H1 (cell line): ENCODE results near the gene KIF26B. TPM values are rescaled to one million over a fixed set of nuclear protein-coding genes. Genes with fewer than 3 reads are reported as not detected.

Source experiments
- CTCF ChIA-PET: fragments of 300-600 bp; sonication (Branson Sonifier 250); formaldehyde crosslinking; loops from one replicate; lab custom pipeline; 2021; ENCODE audit not compliant: partially characterized antibody; lab: Charles Lee
- POLR2A ChIA-PET: fragments of 300-600 bp; sonication (Branson Sonifier 250); formaldehyde crosslinking; loops from one replicate; lab custom pipeline; 2021; ENCODE audit warnings: inconsistent platforms; ENCODE audit not compliant: partially characterized antibody; lab: Charles Lee
- DNase-seq, 2 experiments: peaks; one replicate each; pipeline versions ENCODE4 v3.0.0 to v3.0.0-alpha.2; 2010 to 2022; ENCODE audit warnings: low spot score in 2 of 2, low read depth in 1 of 2, mixed read lengths in 1 of 2
- FAIRE-seq: peaks from 2 replicates; lab custom pipeline; 2011; peaks lifted over from hg19 to GRCh38; lab: Jason Lieb, UNC
- H2AFZ ChIP-seq: 2 replicates; pipeline ENCODE4 v1.8.1; 2012; ENCODE audit warnings: low read length, inconsistent platforms
- H2AK5ac ChIP-seq: 2 replicates; pipeline ENCODE4 v1.6.1; 2013; ENCODE audit warnings: low read depth, low read length
- H2BK120ac ChIP-seq: replicated peaks from 2 replicates; pipeline ENCODE3; 2013; ENCODE audit warnings: low read depth, low read length, inconsistent platforms
- H2BK12ac ChIP-seq: 2 replicates; pipeline ENCODE4 v1.6.1; 2013; ENCODE audit warnings: low read depth, low read length
- H2BK15ac ChIP-seq: 2 replicates; pipeline ENCODE4 v1.6.1; 2013; ENCODE audit warnings: low read length
- H2BK20ac ChIP-seq: 2 replicates; pipeline ENCODE4 v1.6.1; 2013; ENCODE audit warnings: low read length
- H2BK5ac ChIP-seq: 2 replicates; pipeline ENCODE4 v1.6.1; 2013; ENCODE audit warnings: low read depth, low read length
- H3K14ac ChIP-seq: 2 replicates; pipeline ENCODE4 v1.6.1; 2013; ENCODE audit warnings: inconsistent platforms; ENCODE audit not compliant: insufficient read length
- H3K18ac ChIP-seq: 2 replicates; pipeline ENCODE4 v1.6.1; 2013; ENCODE audit warnings: low read length; ENCODE audit errors: extremely low read depth
- H3K23ac ChIP-seq: 2 replicates; pipeline ENCODE4 v1.6.1; 2013; ENCODE audit warnings: inconsistent platforms; ENCODE audit not compliant: insufficient read length
- H3K23me2 ChIP-seq: 2 replicates; pipeline ENCODE4 v1.6.1; 2013; ENCODE audit warnings: low read depth, low read length
- H3K27ac ChIP-seq: 2 replicates; pipeline ENCODE4 v1.6.1; 2011; ENCODE audit warnings: low read depth, low read length, inconsistent platforms
- H3K27me3 ChIP-seq, 4 experiments: replicated peaks in 1 of 4; 1 replicate in 1 of 4; 2 replicates in 3 of 4; pipeline versions ENCODE4 v1.6.1 to v1.8.1; 2011 to 2013; ENCODE audit warnings: low read length in 3 of 4, mild to moderate bottlenecking in 3 of 4, inconsistent platforms in 2 of 4, mixed read lengths in 2 of 4, moderate library complexity in 1 of 4; ENCODE audit not compliant: control insufficient read depth in 3 of 4, insufficient read depth in 3 of 4; ENCODE audit errors: extremely low read depth in 1 of 4
- H3K36me3 ChIP-seq, 4 experiments: 2 replicates each; pipeline versions ENCODE4 v1.6.1 to v1.8.1; 2011 to 2013; ENCODE audit warnings: mild to moderate bottlenecking in 4 of 4, low read length in 3 of 4, moderate library complexity in 2 of 4, control low read depth in 1 of 4, inconsistent platforms in 1 of 4; ENCODE audit not compliant: insufficient read depth in 4 of 4, control insufficient read depth in 2 of 4
- H3K4ac ChIP-seq: replicated peaks from 2 replicates; pipeline ENCODE3; 2013; ENCODE audit warnings: low read length, low read depth, mixed read lengths, inconsistent platforms; ENCODE audit not compliant: insufficient read length
- H3K4me1 ChIP-seq, 4 experiments: replicated peaks in 1 of 4; 1 replicate in 1 of 4; 2 replicates in 3 of 4; pipeline versions ENCODE4 v1.6.1 to v1.8.1; 2011 to 2013; ENCODE audit warnings: low read length in 3 of 4, inconsistent platforms in 2 of 4, mixed read lengths in 1 of 4; ENCODE audit not compliant: insufficient read depth in 4 of 4, control insufficient read depth in 3 of 4
- H3K4me2 ChIP-seq, 2 experiments: 2 replicates each; pipeline versions ENCODE4 v1.6.1 to v1.8.1; 2011 to 2013; ENCODE audit warnings: low read depth in 2 of 2, low read length in 2 of 2, control low read depth in 1 of 2, inconsistent platforms in 1 of 2, mild to moderate bottlenecking in 1 of 2; ENCODE audit not compliant: insufficient read depth in 1 of 2
- H3K4me3 ChIP-seq, 4 experiments: fragments of 200-600, 300-600 bp in 1 of 4; sonication (generic), shearing (Covaris generic), sonication (Bioruptor Twin) in 1 of 4; 2 replicates each; pipeline versions ENCODE4 v1.5.1 to v1.8.1; 2011 to 2016; ENCODE audit warnings: low read length in 4 of 4, low read depth in 3 of 4, control low read depth in 2 of 4, inconsistent platforms in 2 of 4, mild to moderate bottlenecking in 2 of 4, mixed read lengths in 1 of 4, moderate library complexity in 1 of 4; ENCODE audit not compliant: insufficient read depth in 2 of 4; ENCODE audit errors: extremely low read depth in 1 of 4
- H3K56ac ChIP-seq: replicated peaks from 2 replicates; pipeline ENCODE3; 2013; ENCODE audit warnings: low read depth, mild to moderate bottlenecking, mixed read lengths, low read length, inconsistent platforms; ENCODE audit not compliant: insufficient read length
- H3K79me1 ChIP-seq: 2 replicates; pipeline ENCODE4 v1.6.1; 2013; ENCODE audit warnings: low read depth, low read length, control low read depth
- H3K79me2 ChIP-seq, 2 experiments: 2 replicates each; pipeline versions ENCODE4 v1.6.1 to v1.8.1; 2012 to 2013; ENCODE audit warnings: low read length in 2 of 2, mild to moderate bottlenecking in 2 of 2, inconsistent platforms in 1 of 2; ENCODE audit not compliant: insufficient read depth in 2 of 2, control insufficient read depth in 1 of 2
- H3K9ac ChIP-seq, 4 experiments: replicated peaks in 1 of 4; 1 replicate in 1 of 4; 2 replicates in 3 of 4; pipeline versions ENCODE4 v1.6.1 to v1.8.1; 2011 to 2013; ENCODE audit warnings: low read depth in 3 of 4, low read length in 3 of 4, control low read depth in 2 of 4, mild to moderate bottlenecking in 2 of 4, moderate library complexity in 2 of 4, inconsistent platforms in 1 of 4; ENCODE audit errors: extremely low read depth in 1 of 4
- H3K9me3 ChIP-seq, 2 experiments: 2 replicates each; pipeline versions ENCODE4 v1.6.1 to v1.8.1; 2012 to 2013; ENCODE audit warnings: mild to moderate bottlenecking in 2 of 2, moderate library complexity in 2 of 2, control low read depth in 1 of 2, inconsistent platforms in 1 of 2, low read depth in 1 of 2, low read length in 1 of 2, mixed read lengths in 1 of 2; ENCODE audit not compliant: insufficient read depth in 2 of 2
- H4K20me1 ChIP-seq, 2 experiments: replicated peaks in 1 of 2; 2 replicates each; pipeline versions ENCODE3 to v1.8.1; 2011 to 2013; ENCODE audit warnings: inconsistent platforms in 2 of 2, low read length in 2 of 2, mild to moderate bottlenecking in 1 of 2; ENCODE audit not compliant: insufficient read depth in 2 of 2, control insufficient read depth in 1 of 2
- H4K5ac ChIP-seq: 2 replicates; pipeline ENCODE4 v1.6.1; 2013; ENCODE audit warnings: low read length, low read depth, mixed read lengths, inconsistent platforms; ENCODE audit not compliant: insufficient read length
- H4K8ac ChIP-seq: 2 replicates; pipeline ENCODE4 v1.8.0; 2013; ENCODE audit warnings: mild to moderate bottlenecking, moderate library complexity, low read length, inconsistent platforms; ENCODE audit not compliant: insufficient read depth; ENCODE audit errors: extremely low read depth
- H4K91ac ChIP-seq: replicated peaks from 2 replicates; pipeline ENCODE3; 2013; ENCODE audit warnings: low read length, mixed read lengths, inconsistent platforms; ENCODE audit not compliant: insufficient read length
- ATF2 ChIP-seq: IDR thresholded peaks from 2 replicates; pipeline ENCODE4 v1.6.1; 2012; ENCODE audit warnings: low read length, inconsistent platforms
- CHD1 ChIP-seq: IDR thresholded peaks from 2 replicates; pipeline ENCODE4 v1.6.1; 2012; ENCODE audit warnings: low read depth, low read length, improper control_type of control experiment
- E2F6 ChIP-seq: IDR thresholded peaks from 2 replicates; pipeline ENCODE4 v1.6.1; 2012; ENCODE audit warnings: inconsistent platforms
- EP300 ChIP-seq, 2 experiments: IDR thresholded peaks; 1 replicate in 1 of 2; 2 replicates in 1 of 2; pipeline ENCODE4 v1.6.1; 2011 to 2012; ENCODE audit warnings: low read depth in 2 of 2, low read length in 2 of 2, mild to moderate bottlenecking in 2 of 2, borderline replicate concordance in 1 of 2, inconsistent platforms in 1 of 2, moderate library complexity in 1 of 2
- HDAC2 ChIP-seq, 2 experiments: fragments of 300-600 bp in 1 of 2; sonication (generic) in 1 of 2; IDR thresholded peaks; 2 replicates each; pipeline ENCODE4 v1.6.1; 2011 to 2012; ENCODE audit warnings: low read depth in 2 of 2, low read length in 2 of 2, mild to moderate bottlenecking in 2 of 2, moderate library complexity in 2 of 2, borderline replicate concordance in 1 of 2, inconsistent platforms in 1 of 2
- MAFK ChIP-seq: IDR thresholded peaks from 2 replicates; pipeline ENCODE4 v1.6.1; 2012; ENCODE audit warnings: low read depth, mild to moderate bottlenecking, improper control_type of control experiment, low read length
- MAX ChIP-seq: IDR thresholded peaks from 2 replicates; pipeline ENCODE4 v1.6.1; 2012; ENCODE audit warnings: inconsistent platforms
- POU5F1 ChIP-seq: IDR thresholded peaks from 2 replicates; pipeline ENCODE4 v1.6.1; 2011; ENCODE audit warnings: low read depth, mild to moderate bottlenecking, low read length, moderate library complexity
- RNF2 ChIP-seq: fragments of 200-900, 300-1000 bp; sonication (generic); IDR thresholded peaks from 2 replicates; pipeline ENCODE4 v1.7.1; 2016; ENCODE audit warnings: borderline replicate concordance, low read depth, mild to moderate bottlenecking, antibody characterized with exemption, low read length; ENCODE audit not compliant: poor library complexity, severe bottlenecking; ENCODE audit errors: missing control alignments
- SAP30 ChIP-seq: fragments of 300-600 bp; sonication (generic); IDR thresholded peaks from 2 replicates; pipeline ENCODE4 v1.7.1; 2012; ENCODE audit warnings: low read length, moderate library complexity, mild to moderate bottlenecking, inconsistent platforms; ENCODE audit not compliant: insufficient read depth, insufficient replicate concordance
- WGBS, 2 experiments: shearing (Covaris generic) in 1 of 2; methylation state at CpG; one replicate each; pipeline versions ENCODE4 v1.1.6 to v1.1.7; 2013 to 2015; ENCODE audit warnings: low lambda C conversion rate in 2 of 2, mixed read lengths in 2 of 2, inconsistent platforms in 1 of 2, low coverage in 1 of 2, missing lambda C conversion rate in 1 of 2; ENCODE audit not compliant: insufficient replicate concordance in 2 of 2, insufficient coverage in 1 of 2, insufficient read length in 1 of 2; ENCODE audit errors: extremely low coverage in 1 of 2, missing lambda C conversion rate in 1 of 2; 5-methylcytosine and 5-hydroxymethylcytosine counted together
- polyA plus RNA-seq, 7 experiments: library from polyadenylated mRNA; depleted of rRNA in 3 of 7; stranded (reverse) in 5 of 7; unstranded in 2 of 7; fragments of >200 nt in 5 of 7; fragments of 200-250 nt in 2 of 7; gene quantifications; 1 replicate in 5 of 7; 2 replicates in 1 of 7; 4 replicates in 1 of 7; pipeline versions ENCODE4 v1.2.1 to v1.2.3, GENCODE V29; 2011 to 2013; ENCODE audit warnings: missing spikeins in 2 of 7, mixed read lengths in 2 of 7
- total RNA-seq: library from RNA; stranded (reverse); fragmentation: NEBNext Ultra II Directional; extraction: Animal tissue kit (Norgen Biotek cat#: 25700); gene quantifications from 2 replicates; pipeline ENCODE4 v1.2.1, GENCODE V29; 2021

The KIF26B gene
- total and polyA plus RNA-seq, 2 of the 8 experiments (the other 6 are each of a cell fraction or from before 2014, with no cell fraction given) = 0.06 to 0.28 TPM

GRCh38 chr1:245389873-245390272 lies 235.1 kb downstream of the KIF26B start:
- Histone ChIP-seq H3K4ac (no peak overlapping the region), H3K4me1 (no peaks in the 10 kb centered on the region), H2BK12ac (no peak overlapping the region), H4K8ac (no peak overlapping the region), H3K79me1 (no peaks in the 10 kb centered on the region), H2BK5ac (no peak overlapping the region), H4K91ac (no peak overlapping the region), H3K23me2 (no peaks in the 10 kb centered on the region), H3K27me3 (no peaks in the 10 kb centered on the region), H2AFZ (no peak overlapping the region), H3K23ac (no peak overlapping the region), H3K4me3 (no peak overlapping the region), H3K27ac (no peak overlapping the region), H3K14ac (no peak overlapping the region), H3K4me2 (no peak overlapping the region), H3K9me3 (no peaks in the 10 kb centered on the region), H4K5ac (no peak overlapping the region), H3K18ac (no peak overlapping the region), H3K79me2 (no peaks in the 10 kb centered on the region), H4K20me1 (no peaks in the 10 kb centered on the region), H3K56ac (no peak overlapping the region), H2BK120ac (no peak overlapping the region), H3K36me3 (no peaks in the 10 kb centered on the region), H2BK20ac (no peak overlapping the region), H2AK5ac (no peak overlapping the region), H3K9ac (no peak overlapping the region), H2BK15ac (no peak overlapping the region)
- ChIA-PET CTCF (no interaction called here), POLR2A (interaction anchor here (0.6 kb wide), 1 partner anchor 169 kb away, joined by 3 read pairs; no protein-coding TSS in a partner anchor)
- no peak for FAIRE-seq
- no peak for DNase-seq
- WGBS, 2 experiments = 97% methylated on average over 7 of the region's 7 CpGs; no CpG with 5 or more reads in 1 of the 2 experiments
- TF ChIP-seq CHD1 (no peak), E2F6 (no peak), SAP30 (no peak), HDAC2 (IDR thresholded peaks at IDR 0.05; ENCODE audit: borderline replicate concordance in 1 of 2, low read depth in 2 of 2, low read length in 2 of 2) (no peak), POU5F1 (no peak), EP300 (IDR thresholded peaks at IDR 0.05; ENCODE audit: borderline replicate concordance in 1 of 2, low read depth in 2 of 2, low read length in 2 of 2) (no peak), MAX (no peak), MAFK (no peak), RNF2 (no peak), ATF2 (no peak)
